ENCODE data around the gene METTL14.
A peak's percentile ranks its signal among the peaks of the same experiment; 100 is the strongest.
"Not testable (repeated sequence)": the region's sequence is repeated elsewhere in the genome, so short reads cannot be mapped to it uniquely, and the experiment has no call there.

- TF ChIP-seq CTCF (IDR thresholded peaks at IDR 0.05; ENCODE audit: borderline replicate concordance, extremely low read depth, low read length, poor library complexity, severe bottlenecking) = peak; percentile 24
- not testable (repeated sequence) for TF ChIP-seq EZH2 (IDR thresholded peaks at IDR 0.05; ENCODE audit: borderline replicate concordance, low read depth, low read length, severe bottlenecking)
Observed at GRCh38 chr4:118664665-118665064, 20.5 kb upstream of the METTL14 start.

Data from DND-41 (cell line).